Esophagus squamous epithelium (tissue), 5 donors: ENCODE measurements around the gene ALG9. TPM values are rescaled to one million over a fixed set of nuclear protein-coding genes. Genes with fewer than 3 reads are reported as not detected.
A peak's percentile ranks its signal among the peaks of the same experiment; 100 is the strongest.

Source experiments
- DNase-seq: peaks from one replicate; lab custom pipeline; 2025; lab: John Stamatoyannopoulos, UW
- H3K27ac ChIP-seq, 4 donors: fragments of 200-600 bp; sonication (generic); one replicate each; pipeline ENCODE4 v1.5.1; 2016 to 2019; ENCODE audit warnings: mild to moderate bottlenecking in 1 of 4
- H3K27me3 ChIP-seq, 4 donors: fragments of 200-600 bp; sonication (generic); 1 replicate in 3 of 4; 2 replicates in 1 of 4; pipeline versions ENCODE4 v1.5.1 to v1.6.0; 2017 to 2021; ENCODE audit warnings: antibody characterized with exemption in 1 of 4
- H3K36me3 ChIP-seq, 3 donors: fragments of 200-600 bp; sonication (generic); one replicate each; pipeline ENCODE4 v1.5.1; 2016 to 2019
- H3K4me1 ChIP-seq, 3 donors: fragments of 200-600 bp; sonication (generic); one replicate each; pipeline ENCODE4 v1.5.1; 2017 to 2019
- H3K4me3 ChIP-seq, 4 donors: fragments of 200-600 bp; sonication (generic); 1 replicate in 3 of 4; 2 replicates in 1 of 4; pipeline ENCODE4 v1.5.1; 2016 to 2019; ENCODE audit warnings: mild to moderate bottlenecking in 2 of 4, moderate library complexity in 1 of 4
- H3K9me3 ChIP-seq, 3 donors: fragments of 200-600 bp; sonication (generic); one replicate each; pipeline ENCODE4 v1.5.1; 2016 to 2019
- POLR2A ChIP-seq, 4 donors: fragments of 450-650 bp; IDR thresholded peaks; one replicate each; pipeline ENCODE4 v1.6.1; 2017; ENCODE audit warnings: antibody characterized with exemption in 4 of 4, mild to moderate bottlenecking in 4 of 4, moderate library complexity in 3 of 4
- WGBS, 2 donors: methylation state at CpG; one replicate each; pipeline ENCODE4 v1.1.5; 2018; 5-methylcytosine and 5-hydroxymethylcytosine counted together
- intact Hi-C: fragments of 100-400 bp; cut with DNase I; formaldehyde crosslinking; loops from one replicate; pipeline ENCODE4 v1.15.0; 2022
- total RNA-seq, 4 donors: library from RNA; depleted of rRNA; stranded (reverse); fragments of >200 nt; gene quantifications; one replicate each; pipeline ENCODE4 v1.1.0, GENCODE V29; 2016
- TF ChIP-seq, protein P1 (sequence below), 6 experiments: fragments of 450-650 bp in 4 of 6; fragments of 200-600 bp in 2 of 6; sonication (generic) in 2 of 6; IDR thresholded peaks; one replicate each; pipeline ENCODE4 v1.5.1; 2016 to 2019; ENCODE audit warnings: antibody characterized with exemption in 6 of 6, mild to moderate bottlenecking in 4 of 6, moderate library complexity in 4 of 6
- donor health status: DM: yes; HTN: yes; CAD: no.

The ALG9 gene
- total RNA-seq, 4 donors from 2014 or later, result 18.7 to 29.4 (median 21.8) TPM

DNA sequence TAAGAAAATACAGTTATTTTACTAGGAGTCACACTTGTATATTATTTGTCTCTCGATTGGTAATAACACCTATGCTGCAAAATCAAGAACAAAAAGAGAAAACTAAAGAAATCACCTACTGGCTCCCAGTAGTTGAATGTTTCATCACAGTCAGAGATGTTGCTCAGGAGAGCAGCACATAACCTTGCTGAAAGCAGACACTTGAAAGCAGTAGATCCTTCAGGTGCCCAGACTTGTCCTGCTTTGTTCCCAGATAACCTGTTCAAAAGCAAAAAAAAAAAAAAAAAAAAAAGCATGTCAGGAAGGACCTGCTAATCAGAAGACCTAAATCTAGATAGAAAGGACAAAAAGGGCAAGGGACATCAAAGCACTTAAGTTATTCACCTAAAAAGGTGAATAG, 1.3 kb downstream of the ALG9 start:
- Histone ChIP-seq H3K36me3 (peaks cover 0 to 44% (median 6%) of the 10 kb centered on the region in 3 donors), H3K9me3 (no peaks in the 10 kb centered on the region), H3K4me1 (peaks cover 6 to 22% (median 13%) of the 10 kb centered on the region in 3 donors), H3K4me3 (peak overlapping the region in 1 of 4 donors; percentile 84), H3K27ac (peak overlapping the region in 2 of 4 donors; percentile 94 to 95), H3K27me3 (no peaks in the 10 kb centered on the region)
- intact Hi-C loops, result loop anchor here (10.0 kb wide), 1 partner anchor 55 kb away; no protein-coding TSS in a partner anchor
- no peak for DNase-seq
- TF ChIP-seq, protein P1, sequence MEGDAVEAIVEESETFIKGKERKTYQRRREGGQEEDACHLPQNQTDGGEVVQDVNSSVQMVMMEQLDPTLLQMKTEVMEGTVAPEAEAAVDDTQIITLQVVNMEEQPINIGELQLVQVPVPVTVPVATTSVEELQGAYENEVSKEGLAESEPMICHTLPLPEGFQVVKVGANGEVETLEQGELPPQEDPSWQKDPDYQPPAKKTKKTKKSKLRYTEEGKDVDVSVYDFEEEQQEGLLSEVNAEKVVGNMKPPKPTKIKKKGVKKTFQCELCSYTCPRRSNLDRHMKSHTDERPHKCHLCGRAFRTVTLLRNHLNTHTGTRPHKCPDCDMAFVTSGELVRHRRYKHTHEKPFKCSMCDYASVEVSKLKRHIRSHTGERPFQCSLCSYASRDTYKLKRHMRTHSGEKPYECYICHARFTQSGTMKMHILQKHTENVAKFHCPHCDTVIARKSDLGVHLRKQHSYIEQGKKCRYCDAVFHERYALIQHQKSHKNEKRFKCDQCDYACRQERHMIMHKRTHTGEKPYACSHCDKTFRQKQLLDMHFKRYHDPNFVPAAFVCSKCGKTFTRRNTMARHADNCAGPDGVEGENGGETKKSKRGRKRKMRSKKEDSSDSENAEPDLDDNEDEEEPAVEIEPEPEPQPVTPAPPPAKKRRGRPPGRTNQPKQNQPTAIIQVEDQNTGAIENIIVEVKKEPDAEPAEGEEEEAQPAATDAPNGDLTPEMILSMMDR (IDR thresholded peaks at IDR 0.05), result no peak
- no peak for TF ChIP-seq POLR2A (IDR thresholded peaks at IDR 0.05)
- WGBS, 2 donors, result 31 to 56% methylated on average over 1 of the region's 1 CpG

DNA sequence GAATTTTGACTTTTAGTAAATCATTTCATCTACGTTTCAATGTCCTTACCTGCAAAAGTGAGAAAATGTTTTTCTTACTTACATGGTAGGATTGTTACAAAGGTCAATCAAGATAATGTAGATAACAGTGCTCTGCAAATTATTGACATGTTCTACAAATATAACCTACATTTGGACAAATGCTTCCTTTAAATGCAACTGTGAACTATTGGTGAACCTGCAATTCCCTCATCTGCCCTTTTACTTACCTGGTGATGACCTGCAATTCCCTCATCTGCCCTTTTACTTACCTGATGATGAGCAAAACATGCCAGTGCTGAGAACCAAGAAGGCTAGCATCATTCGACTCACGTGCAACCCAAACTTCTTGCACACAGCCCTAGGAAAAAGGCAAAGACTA, 11.1 kb downstream of the ALG9 start:
- Histone ChIP-seq H3K36me3 (peaks cover 5 to 99% (median 14%) of the 10 kb centered on the region in 3 donors), H3K9me3 (no peaks in the 10 kb centered on the region), H3K4me3 (no peak overlapping the region), H3K27ac (no peak overlapping the region), H3K27me3 (no peaks in the 10 kb centered on the region), H3K4me1 (no peaks in the 10 kb centered on the region)
- no peak for TF ChIP-seq POLR2A (IDR thresholded peaks at IDR 0.05)
- TF ChIP-seq, protein P1 (IDR thresholded peaks at IDR 0.05), result no peak
- intact Hi-C loops, result no loop called here
- WGBS, 2 donors, result 93 to 97% methylated on average over 3 of the region's 3 CpGs
- DNase-seq, result no peak

DNA sequence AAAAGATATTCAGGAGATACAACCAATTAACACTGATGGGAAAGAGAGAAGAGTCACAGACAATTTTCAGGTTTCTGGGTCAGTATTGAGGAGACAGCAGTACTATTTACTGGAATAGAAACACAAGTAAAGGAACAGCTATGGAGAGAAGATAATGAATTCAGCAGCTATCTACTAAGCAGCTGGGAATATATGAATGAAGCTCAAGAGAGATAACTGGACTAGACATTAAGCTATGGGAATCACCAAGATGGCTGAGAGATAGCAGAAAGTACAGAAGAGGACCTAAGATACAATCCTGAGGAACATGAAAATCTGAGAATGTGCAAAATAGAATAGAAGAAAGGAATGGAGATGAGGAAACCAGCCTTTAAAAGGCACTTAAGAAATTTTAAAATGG, 15.9 kb downstream of the ALG9 start:
- H3K36me3 ChIP-seq, result peaks cover 5 to 100% (median 22%) of the 10 kb centered on the region in 3 donors

DNA sequence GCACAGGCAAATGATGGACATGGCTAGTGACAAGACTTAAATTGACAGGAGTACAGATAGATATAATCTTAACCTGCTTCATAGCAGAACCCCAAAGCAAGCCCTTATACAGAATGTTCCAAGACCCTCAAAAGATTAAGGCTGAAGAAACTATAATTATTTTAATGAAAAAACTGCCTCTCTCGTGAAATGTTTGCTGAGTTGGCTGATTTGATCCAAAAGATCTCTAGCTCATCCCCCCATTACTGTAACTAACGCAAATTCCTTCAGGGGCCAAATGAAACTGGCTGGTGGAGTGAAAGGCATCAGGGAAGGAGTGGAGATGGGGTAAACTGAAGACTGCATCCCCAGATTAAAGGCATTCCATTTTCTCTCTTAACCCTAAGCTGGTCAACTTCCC, 19.3 kb downstream of the ALG9 start:
- WGBS, 2 donors, result 81 to 92% methylated on average over 2 of the region's 2 CpGs

More for the DNA sequence above, 15.9 kb downstream of the ALG9 start:
- Histone ChIP-seq H3K9me3 (no peaks in the 10 kb centered on the region), H3K4me3 (no peak overlapping the region), H3K4me1 (peaks cover 0 to 7% (median 0%) of the 10 kb centered on the region in 3 donors), H3K27ac (no peak overlapping the region), H3K27me3 (no peaks in the 10 kb centered on the region)
- TF ChIP-seq, protein P1 (IDR thresholded peaks at IDR 0.05), result no peak
- no peak for TF ChIP-seq POLR2A (IDR thresholded peaks at IDR 0.05)
- intact Hi-C loops, result no loop called here
- DNase-seq, result no peak

DNA sequence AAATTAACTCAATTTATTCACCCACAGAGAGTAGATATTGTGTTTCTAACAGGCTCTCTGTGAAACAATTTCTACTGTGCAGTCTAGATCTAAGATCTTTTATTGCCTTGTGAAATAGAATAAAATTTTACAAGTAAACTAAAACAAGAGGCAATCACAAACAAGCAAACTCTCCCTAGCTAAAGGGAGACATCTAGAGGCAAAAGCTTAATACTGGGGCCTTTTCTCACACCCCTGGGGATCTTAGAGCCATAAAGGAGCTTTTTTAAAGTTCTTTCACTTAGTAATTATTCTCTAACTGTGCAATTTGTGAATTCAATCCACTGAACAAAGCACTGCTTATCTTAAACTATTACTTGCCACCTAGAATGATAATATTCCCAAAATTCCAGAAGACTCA, 19.7 kb downstream of the ALG9 start:
- TF ChIP-seq POLR2A (IDR thresholded peaks at IDR 0.05), result no peak
- TF ChIP-seq, protein P1 (IDR thresholded peaks at IDR 0.05), result peak in 1 of 6 experiments; percentile 26
- peaks cover 0 to 7% (median 0%) of the 10 kb centered on the region in 3 donors for H3K4me1 ChIP-seq
- no peak for DNase-seq

More for the DNA sequence above, 19.3 kb downstream of the ALG9 start:
- Histone ChIP-seq H3K4me3 (no peak overlapping the region), H3K9me3 (no peaks in the 10 kb centered on the region), H3K36me3 (peaks cover 0 to 100% (median 8%) of the 10 kb centered on the region in 3 donors), H3K27ac (no peak overlapping the region), H3K27me3 (no peaks in the 10 kb centered on the region), H3K4me1 (peaks cover 0 to 7% (median 0%) of the 10 kb centered on the region in 3 donors)
- no peak for TF ChIP-seq POLR2A (IDR thresholded peaks at IDR 0.05)
- TF ChIP-seq, protein P1 (IDR thresholded peaks at IDR 0.05), result no peak
- intact Hi-C loops, result no loop called here
- no peak for DNase-seq

More for the DNA sequence above, 19.7 kb downstream of the ALG9 start:
- Histone ChIP-seq H3K27me3 (no peaks in the 10 kb centered on the region), H3K9me3 (no peaks in the 10 kb centered on the region), H3K27ac (no peak overlapping the region), H3K4me3 (no peak overlapping the region), H3K36me3 (peaks cover 0 to 100% (median 8%) of the 10 kb centered on the region in 3 donors)
- intact Hi-C loops, result no loop called here
